Stimulated activated CD8-positive, alpha-beta memory T cell treated with anti-CD3 and anti-CD28 coated beads, Interleukin-4, amount 100 ng/mL, for 1 hour (primary cell): ENCODE data around the gene LAMC2.

Experiments used
- DNase-seq, 2 donors: peaks; one replicate each; pipeline ENCODE4 v3.0.0-alpha.2; 2020; ENCODE audit warnings: low read depth in 2 of 2, low spot score in 1 of 2

LAMC2 gene

DNA sequence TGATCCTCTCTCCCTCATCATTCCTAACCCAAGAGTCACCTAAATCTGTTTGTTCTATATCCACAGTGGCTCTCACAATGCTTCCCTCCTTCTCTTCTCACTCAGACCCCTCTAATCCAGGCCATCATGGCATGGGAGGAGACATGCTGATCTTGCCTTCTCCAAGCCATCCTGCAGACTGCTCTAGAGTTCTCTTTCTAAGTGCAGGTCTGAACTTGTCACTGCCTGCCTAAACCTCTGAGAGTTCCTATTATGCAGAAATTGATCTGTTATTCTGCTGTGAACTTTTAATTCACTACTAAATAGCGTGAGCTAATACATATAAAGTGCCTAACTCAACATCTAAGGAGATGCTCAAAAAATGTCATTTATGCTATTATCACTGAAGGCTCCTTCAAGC is 26.8 kb downstream of the LAMC2 start:
- DNase-seq = no peak

GRCh38 chr1:183214021-183214970 is 28.2 kb downstream of the LAMC2 start:
- no peak for DNase-seq

DNA sequence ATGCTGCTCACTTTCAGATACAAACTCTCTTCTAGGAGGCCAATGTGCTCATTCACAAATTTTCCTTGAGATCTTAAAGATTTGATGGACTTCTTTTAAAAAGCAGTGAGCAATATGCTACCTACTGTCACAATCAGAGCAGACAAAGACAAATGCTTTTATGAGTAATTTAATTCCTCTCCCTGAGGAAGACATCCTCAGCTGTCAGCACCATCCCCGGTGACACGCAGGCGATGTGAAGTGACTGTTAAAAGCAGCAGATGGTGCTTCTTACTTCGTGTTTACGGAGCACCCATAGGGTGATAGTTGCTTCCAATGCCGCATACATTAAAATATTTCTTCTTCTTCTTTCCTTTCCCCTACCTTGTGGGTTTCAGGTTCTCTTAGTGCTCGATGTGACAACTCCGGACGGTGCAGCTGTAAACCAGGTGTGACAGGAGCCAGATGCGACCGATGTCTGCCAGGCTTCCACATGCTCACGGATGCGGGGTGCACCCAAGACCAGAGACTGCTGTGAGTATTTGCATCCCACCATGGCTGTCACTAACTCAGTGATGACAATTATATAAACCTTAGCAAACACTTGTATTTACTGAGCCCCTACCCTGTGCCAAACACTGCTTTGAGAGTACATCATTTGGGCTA is 29.1 kb downstream of the LAMC2 start:
- no peak for DNase-seq

DNA sequence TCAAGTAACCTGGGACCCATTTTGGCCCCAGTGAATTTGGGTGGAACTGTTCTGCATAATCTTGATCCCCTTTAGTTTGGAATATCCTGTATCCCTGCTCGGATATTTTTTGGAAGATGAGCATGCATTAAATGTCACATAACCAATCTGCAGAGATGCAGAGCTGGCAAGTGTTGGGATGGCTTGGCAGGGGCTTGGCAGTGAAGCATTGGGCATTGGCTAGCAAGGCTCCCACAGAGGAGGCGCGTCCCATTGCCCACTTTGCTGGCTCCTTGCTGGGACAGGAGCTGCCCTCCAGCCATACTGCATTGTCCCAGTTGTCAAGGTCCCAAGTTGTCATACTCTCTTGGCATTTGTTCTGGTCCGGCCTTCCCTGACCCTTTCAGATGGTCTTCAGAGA is 29.9 kb downstream of the LAMC2 start:
- DNase-seq = no peak

- DNase-seq = no peak
Measured at GRCh38 chr1:183218027-183218618, 32.1 kb downstream of the LAMC2 start.

DNA sequence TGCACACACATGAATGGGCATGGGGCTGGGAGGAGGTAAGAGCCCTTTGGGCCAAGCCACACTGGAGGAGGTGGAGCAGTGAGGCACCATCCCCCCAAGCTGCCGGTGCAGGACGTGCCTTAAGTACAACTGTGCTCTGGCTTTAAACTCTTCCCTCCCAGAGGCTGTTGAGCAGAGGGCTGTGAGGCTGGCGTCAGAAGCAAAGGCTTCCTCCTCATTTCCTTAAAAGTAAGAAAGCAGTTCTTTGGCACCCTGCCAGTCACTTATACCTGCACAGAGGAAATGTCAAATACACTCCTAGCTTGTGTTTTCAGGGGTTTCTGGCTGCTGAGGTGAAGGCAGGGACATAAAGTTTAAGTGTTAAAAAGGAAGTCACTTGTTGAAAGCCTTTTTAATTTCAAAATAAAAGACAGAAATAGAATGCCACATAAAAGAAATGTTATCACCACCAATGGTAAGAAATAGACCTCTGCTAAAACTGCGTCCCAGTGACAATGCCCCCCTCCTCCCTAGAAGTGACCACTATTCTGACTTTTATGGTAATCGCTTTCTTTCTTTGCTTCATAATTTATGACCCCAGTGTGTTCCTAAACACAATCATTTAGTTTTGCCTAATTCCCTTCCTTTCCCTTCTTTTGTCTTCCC is 33.0 kb downstream of the LAMC2 start:
- peak in 1 of 2 donors; percentile 19 for DNase-seq

DNA sequence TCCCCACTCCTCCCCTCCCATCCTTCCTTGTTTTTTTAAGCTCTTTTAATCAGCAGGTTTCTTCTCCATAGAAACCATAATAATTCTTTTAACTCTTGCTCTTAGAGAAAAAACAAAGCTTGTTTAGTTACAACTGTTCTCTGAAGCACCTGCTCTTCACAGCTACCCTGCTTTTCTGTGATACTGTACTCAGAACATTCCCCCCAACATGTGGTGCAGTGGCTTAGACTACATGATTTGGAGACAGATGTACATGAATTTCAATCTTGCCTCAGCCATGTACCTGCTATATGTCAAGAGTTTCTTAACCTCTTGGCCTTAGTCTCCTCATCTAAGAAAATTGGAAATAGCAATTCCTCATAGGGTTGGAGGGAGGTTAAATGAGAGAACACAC is 33.5 kb downstream of the LAMC2 start:
- DNase-seq = no peak

DNA sequence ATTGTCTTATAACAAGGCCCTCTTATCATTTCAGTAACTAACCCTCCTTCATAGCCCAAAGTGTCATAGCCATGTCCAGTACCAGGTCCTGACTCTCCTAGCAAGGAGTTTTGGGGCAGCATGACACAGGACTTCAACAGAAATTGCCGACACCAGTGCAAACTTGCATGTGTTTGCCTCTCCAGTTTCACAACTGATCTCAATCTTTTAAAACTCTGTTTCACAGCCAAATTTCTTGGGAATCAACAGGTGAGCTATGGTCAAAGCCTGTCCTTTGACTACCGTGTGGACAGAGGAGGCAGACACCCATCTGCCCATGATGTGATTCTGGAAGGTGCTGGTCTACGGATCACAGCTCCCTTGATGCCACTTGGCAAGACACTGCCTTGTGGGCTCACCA is 36.8 kb downstream of the LAMC2 start:
- no peak for DNase-seq

DNA sequence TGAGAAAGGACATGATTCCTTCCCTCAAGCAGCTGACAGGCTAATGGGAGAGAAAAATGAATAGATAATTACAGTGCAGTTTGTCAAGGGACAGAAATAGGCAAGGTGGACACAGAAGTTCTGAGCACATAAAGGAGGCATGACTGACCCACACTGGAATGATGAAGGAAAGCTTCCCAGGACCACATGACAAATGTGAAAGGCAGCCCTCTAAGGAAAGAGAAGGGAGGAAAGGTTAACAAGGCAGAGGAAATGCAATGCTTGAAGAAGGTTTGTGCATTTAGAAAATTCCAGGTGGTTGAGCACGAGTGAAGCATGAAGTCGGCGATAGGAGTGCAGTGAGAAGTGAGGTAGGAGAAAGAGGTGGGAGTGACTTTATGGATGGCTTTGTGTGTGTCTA is 37.4 kb downstream of the LAMC2 start:
- no peak for DNase-seq

DNA sequence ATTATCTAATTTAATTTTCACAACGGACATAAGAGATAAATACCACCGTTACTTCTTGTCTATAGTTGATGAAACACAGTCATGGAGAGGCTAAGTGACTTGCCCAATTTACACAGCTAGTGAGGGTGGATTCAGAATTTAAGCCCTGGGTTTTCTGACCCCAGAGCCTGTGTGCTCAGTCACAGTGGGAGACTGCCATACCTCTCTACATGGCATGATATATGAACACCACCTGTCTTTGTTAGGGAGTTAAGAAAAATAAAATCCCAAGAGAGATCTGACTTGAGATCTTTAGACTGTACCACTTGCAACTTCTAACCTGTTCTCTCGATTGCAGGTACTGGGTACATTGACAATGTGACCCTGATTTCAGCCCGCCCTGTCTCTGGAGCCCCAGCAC is 40.3 kb downstream of the LAMC2 start:
- no peak for DNase-seq

DNA sequence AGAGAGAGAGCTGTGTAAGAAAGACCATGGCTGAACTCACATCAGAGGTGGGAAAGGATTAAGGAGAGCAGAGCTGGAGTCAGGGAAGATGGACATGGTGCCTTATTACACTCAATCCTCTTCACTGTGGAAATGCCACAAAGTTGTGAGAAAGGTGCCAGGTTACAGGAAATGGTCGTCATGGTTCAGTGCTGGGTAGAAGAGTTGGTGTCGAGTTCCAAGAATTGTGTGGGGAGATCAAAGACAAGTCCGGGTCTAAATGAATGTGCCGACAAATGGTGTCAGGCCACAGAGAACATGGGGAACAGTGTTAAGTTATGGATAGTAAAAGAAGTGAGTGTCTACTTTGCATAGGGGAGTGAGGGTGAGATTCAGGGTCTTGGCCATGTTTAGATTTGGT is 40.9 kb downstream of the LAMC2 start:
- DNase-seq = no peak

- no peak for DNase-seq
Measured at GRCh38 chr1:183227422-183228346, 41.6 kb downstream of the LAMC2 start.

DNA sequence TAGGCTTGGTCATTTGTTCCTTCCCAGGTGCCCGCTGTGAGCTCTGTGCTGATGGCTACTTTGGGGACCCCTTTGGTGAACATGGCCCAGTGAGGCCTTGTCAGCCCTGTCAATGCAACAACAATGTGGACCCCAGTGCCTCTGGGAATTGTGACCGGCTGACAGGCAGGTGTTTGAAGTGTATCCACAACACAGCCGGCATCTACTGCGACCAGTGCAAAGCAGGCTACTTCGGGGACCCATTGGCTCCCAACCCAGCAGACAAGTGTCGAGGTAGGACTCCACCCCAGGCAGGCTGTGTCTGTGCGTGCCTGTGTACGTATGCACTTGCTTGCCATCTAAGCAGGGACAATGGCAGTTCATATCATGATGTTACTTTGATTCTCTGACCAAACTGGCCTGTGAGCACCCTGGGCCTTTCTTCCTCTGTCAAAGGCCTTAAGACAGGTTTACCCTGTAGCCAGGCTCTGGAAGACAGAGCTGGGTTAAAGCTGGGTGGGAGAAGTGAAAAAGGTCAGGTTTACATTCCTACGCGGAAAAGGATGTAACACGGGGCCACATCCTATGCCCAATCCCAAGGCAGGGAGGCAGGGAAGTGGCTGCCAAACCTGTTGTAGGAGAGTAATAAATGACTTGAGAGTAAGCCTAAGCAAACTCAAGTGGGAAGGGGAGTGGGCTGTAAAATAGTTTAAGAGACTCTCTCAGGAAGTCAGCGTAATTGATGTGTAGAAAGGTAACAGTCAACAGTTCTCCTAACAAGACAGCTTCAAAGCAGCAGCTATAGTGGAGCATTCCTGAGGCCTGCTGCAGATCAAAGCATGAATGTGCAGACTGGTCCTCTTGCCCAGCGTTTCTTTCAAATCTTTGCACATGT is 42.5 kb downstream of the LAMC2 start:
- DNase-seq = no peak

- DNase-seq = no peak
Measured at GRCh38 chr1:183230413-183230812, 44.3 kb downstream of the LAMC2 start.

DNA sequence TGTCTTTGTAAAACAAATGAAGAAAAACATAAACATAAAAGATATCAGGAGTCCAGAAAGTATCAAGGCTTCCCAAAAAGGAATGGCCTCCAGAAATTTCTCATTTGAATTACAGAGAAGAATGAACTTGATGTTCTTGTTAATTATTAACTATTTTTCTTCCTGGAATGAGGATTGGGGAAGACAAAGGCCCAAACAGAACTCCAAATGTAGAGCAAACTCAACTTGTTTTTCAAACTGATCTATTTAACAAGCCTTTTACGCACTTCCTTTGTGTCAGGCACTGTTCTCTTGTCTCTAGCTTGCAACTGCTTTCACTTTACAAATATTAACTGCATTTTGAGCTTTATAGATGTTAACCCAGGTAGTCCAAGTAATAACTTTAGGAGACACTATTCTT is 45.5 kb downstream of the LAMC2 start:
- no peak for DNase-seq

GRCh38 chr1:183233113-183233512 is 47.0 kb downstream of the LAMC2 start:
- no peak for DNase-seq

GRCh38 chr1:183234660-183235476 is 48.8 kb downstream of the LAMC2 start:
- no peak for DNase-seq

GRCh38 chr1:183235503-183235902 is 49.4 kb downstream of the LAMC2 start:
- no peak for DNase-seq
